OCI-LY7 (cell line): ENCODE measurements around the gene OPCML. TPM values are rescaled to one million over a fixed set of nuclear protein-coding genes. Genes with fewer than 3 reads are reported as not detected.

Source experiments
- BruUV-seq: library from RNA; stranded (reverse); fragments of 400-500 nt; replicated peaks from 2 replicates; lab custom pipeline; 2021; lab: Mats Ljungman, UMichigan
- CTCF ChIA-PET: fragments of 300-600 bp; sonication (Branson Sonifier 250); formaldehyde crosslinking; loops from one replicate; lab custom pipeline; 2022; ENCODE audit warnings: antibody characterized with exemption; ENCODE audit not compliant: unreplicated experiment; lab: Charles Lee
- POLR2A ChIA-PET: fragments of 300-600 bp; sonication (Branson Sonifier 250); formaldehyde crosslinking; loops from one replicate; lab custom pipeline; 2022; ENCODE audit warnings: antibody characterized with exemption; lab: Charles Lee
- DNase-seq: peaks from one replicate; pipeline ENCODE4 v3.0.0-alpha.2; 2015; ENCODE audit warnings: low spot score
- H2AFZ ChIP-seq: fragments of 200-600 bp; sonication (generic), shearing (Covaris generic); 2 replicates; pipeline ENCODE4 v1.6.1; 2014; ENCODE audit warnings: mild to moderate bottlenecking, antibody characterized with exemption, low read length, moderate library complexity
- H3K27ac ChIP-seq: fragments of 200-600 bp; sonication (generic); 2 replicates; pipeline ENCODE4 v1.5.1; 2014; ENCODE audit warnings: mixed run types, low read depth, mild to moderate bottlenecking, moderate library complexity, low read length, inconsistent platforms; ENCODE audit not compliant: poor library complexity, severe bottlenecking
- H3K36me3 ChIP-seq: fragments of 200-600 bp; sonication (generic); 2 replicates; pipeline ENCODE4 v1.6.1; 2014; ENCODE audit warnings: mild to moderate bottlenecking, antibody characterized with exemption, low read length, moderate library complexity, mixed read lengths; ENCODE audit not compliant: insufficient read depth
- H3K4me1 ChIP-seq: fragments of 200-600 bp; sonication (generic); 2 replicates; pipeline ENCODE4 v1.5.1; 2014; ENCODE audit warnings: mild to moderate bottlenecking, low read length; ENCODE audit not compliant: insufficient read depth, poor library complexity, severe bottlenecking
- H3K4me2 ChIP-seq: fragments of 200-600 bp; sonication (generic); 2 replicates; pipeline ENCODE4 v1.6.1; 2014; ENCODE audit warnings: mild to moderate bottlenecking, low read length
- H3K4me3 ChIP-seq: fragments of 200-600 bp; sonication (generic); 2 replicates; pipeline ENCODE4 v1.5.1; 2014; ENCODE audit warnings: mild to moderate bottlenecking, low read depth, low read length; ENCODE audit not compliant: poor library complexity, severe bottlenecking
- H3K79me2 ChIP-seq: fragments of 200-600 bp; sonication (generic); 2 replicates; pipeline ENCODE4 v1.6.1; 2016; ENCODE audit warnings: low read depth, mild to moderate bottlenecking, low read length, moderate library complexity, mixed read lengths; ENCODE audit not compliant: insufficient read depth
- H3K9me2 ChIP-seq: fragments of 200-600 bp; sonication (generic); 2 replicates; pipeline ENCODE4 v1.6.1; 2016; ENCODE audit warnings: mild to moderate bottlenecking, low read length, mixed read lengths; ENCODE audit not compliant: insufficient read depth
- H3K9me3 ChIP-seq: fragments of 200-600 bp; sonication (generic); 2 replicates; pipeline ENCODE4 v1.6.1; 2014; ENCODE audit warnings: mild to moderate bottlenecking, mixed run types, low read length, mixed read lengths
- H4K20me1 ChIP-seq: fragments of 200-600 bp; sonication (generic); 2 replicates; pipeline ENCODE4 v1.6.1; 2014; ENCODE audit warnings: mild to moderate bottlenecking, antibody characterized with exemption, low read length, moderate library complexity, mixed read lengths; ENCODE audit not compliant: insufficient read depth
- CTCF ChIP-seq: fragments of 200-600 bp; sonication (generic); conservative IDR thresholded peaks from 2 replicates; pipeline ENCODE4 v1.5.1; 2014; ENCODE audit warnings: mild to moderate bottlenecking, antibody characterized with exemption, low read length, moderate library complexity, mixed read lengths
- EZH2phosphoT487 ChIP-seq: fragments of 200-600 bp; sonication (generic); IDR thresholded peaks from 2 replicates; pipeline ENCODE4 v1.6.1; 2018; ENCODE audit warnings: low read depth, borderline replicate concordance, mild to moderate bottlenecking, mixed run types, antibody characterized with exemption, low read length, moderate library complexity, mixed read lengths
- intact Hi-C: fragments of 100-400 bp; cut with micrococcal nuclease; formaldehyde crosslinking; loops from one replicate; pipeline ENCODE4 v1.10.0; 2022; ENCODE audit not compliant: unreplicated experiment
- total RNA-seq, 2 experiments: library from RNA; depleted of rRNA in 1 of 2; stranded (reverse); fragments of >200 nt in 1 of 2; shearing (Covaris generic) in 1 of 2; gene quantifications; 2 replicates each; pipeline ENCODE4 v1.2.3, GENCODE V29; 2014 to 2022

OPCML gene
- total RNA-seq, 2 experiments from 2014 or later: not detected

- BruUV-seq: no TSS peak
- no peaks in the 10 kb centered on the region for H3K9me3 ChIP-seq
- ChIA-PET POLR2A (no interaction called here), CTCF (no interaction called here)
- no peaks in the 10 kb centered on the region for H3K4me1 ChIP-seq
- DNase-seq: no peak
- no peak overlapping the region for H3K27ac ChIP-seq
- H3K4me3 ChIP-seq: no peak overlapping the region
- no peak overlapping the region for H3K4me2 ChIP-seq
- intact Hi-C loops: no loop called here
- H2AFZ ChIP-seq: no peak overlapping the region
- H4K20me1 ChIP-seq: no peaks in the 10 kb centered on the region
- no peaks in the 10 kb centered on the region for H3K36me3 ChIP-seq
- H3K79me2 ChIP-seq: no peaks in the 10 kb centered on the region
- no peak for TF ChIP-seq EZH2phosphoT487
- TF ChIP-seq CTCF: no peak
- H3K9me2 ChIP-seq: no peaks in the 10 kb centered on the region
Observed at GRCh38 chr11:132586801-132587200, 945.5 kb downstream of the OPCML start.

GRCh38 chr11:132579634-132580327 lies 952.5 kb downstream of the OPCML start:
- Histone ChIP-seq H2AFZ (no peak overlapping the region), H3K9me2 (no peaks in the 10 kb centered on the region), H4K20me1 (no peaks in the 10 kb centered on the region), H3K4me3 (no peak overlapping the region), H3K9me3 (no peaks in the 10 kb centered on the region), H3K79me2 (no peaks in the 10 kb centered on the region), H3K36me3 (no peaks in the 10 kb centered on the region), H3K4me2 (no peak overlapping the region), H3K4me1 (no peaks in the 10 kb centered on the region), H3K27ac (no peak overlapping the region)
- POLR2A ChIA-PET: no interaction called here
- intact Hi-C loops: no loop called here
- CTCF ChIA-PET: no interaction called here
- BruUV-seq: no TSS peak
- TF ChIP-seq CTCF (no peak), EZH2phosphoT487 (no peak)
- no peak for DNase-seq

GRCh38 chr11:132579136-132579535 lies 953.2 kb downstream of the OPCML start:
- intact Hi-C loops: no loop called here
- no peak overlapping the region for H2AFZ ChIP-seq
- H3K9me3 ChIP-seq: no peaks in the 10 kb centered on the region
- TF ChIP-seq CTCF (no peak), EZH2phosphoT487 (no peak)
- no peaks in the 10 kb centered on the region for H4K20me1 ChIP-seq
- BruUV-seq: no TSS peak
- ChIA-PET CTCF (no interaction called here), POLR2A (no interaction called here)
- H3K27ac ChIP-seq: no peak overlapping the region
- H3K9me2 ChIP-seq: no peaks in the 10 kb centered on the region
- H3K4me3 ChIP-seq: no peak overlapping the region
- no peak for DNase-seq
- H3K4me2 ChIP-seq: no peak overlapping the region
- H3K79me2 ChIP-seq: no peaks in the 10 kb centered on the region
- no peaks in the 10 kb centered on the region for H3K36me3 ChIP-seq
- H3K4me1 ChIP-seq: no peaks in the 10 kb centered on the region
